Measurements from ENCODE around the gene ZRSR2. TPM values are rescaled to one million over a fixed set of nuclear protein-coding genes. Genes with fewer than 3 reads are reported as not detected.
"Not testable (repeated sequence)": the region's sequence is repeated elsewhere in the genome, so short reads cannot be mapped to it uniquely, and the experiment has no call there.

ZRSR2 gene, protein sequence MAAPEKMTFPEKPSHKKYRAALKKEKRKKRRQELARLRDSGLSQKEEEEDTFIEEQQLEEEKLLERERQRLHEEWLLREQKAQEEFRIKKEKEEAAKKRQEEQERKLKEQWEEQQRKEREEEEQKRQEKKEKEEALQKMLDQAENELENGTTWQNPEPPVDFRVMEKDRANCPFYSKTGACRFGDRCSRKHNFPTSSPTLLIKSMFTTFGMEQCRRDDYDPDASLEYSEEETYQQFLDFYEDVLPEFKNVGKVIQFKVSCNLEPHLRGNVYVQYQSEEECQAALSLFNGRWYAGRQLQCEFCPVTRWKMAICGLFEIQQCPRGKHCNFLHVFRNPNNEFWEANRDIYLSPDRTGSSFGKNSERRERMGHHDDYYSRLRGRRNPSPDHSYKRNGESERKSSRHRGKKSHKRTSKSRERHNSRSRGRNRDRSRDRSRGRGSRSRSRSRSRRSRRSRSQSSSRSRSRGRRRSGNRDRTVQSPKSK
- total RNA-seq (2014; rRNA removed; shearing (Covaris generic)) = 5.3 and 5.9 TPM in 2 replicates
- polyA plus RNA-seq (2014; cell fraction: nucleus; rRNA removed) = 5.6 and 6.9 TPM in 2 replicates

DNA sequence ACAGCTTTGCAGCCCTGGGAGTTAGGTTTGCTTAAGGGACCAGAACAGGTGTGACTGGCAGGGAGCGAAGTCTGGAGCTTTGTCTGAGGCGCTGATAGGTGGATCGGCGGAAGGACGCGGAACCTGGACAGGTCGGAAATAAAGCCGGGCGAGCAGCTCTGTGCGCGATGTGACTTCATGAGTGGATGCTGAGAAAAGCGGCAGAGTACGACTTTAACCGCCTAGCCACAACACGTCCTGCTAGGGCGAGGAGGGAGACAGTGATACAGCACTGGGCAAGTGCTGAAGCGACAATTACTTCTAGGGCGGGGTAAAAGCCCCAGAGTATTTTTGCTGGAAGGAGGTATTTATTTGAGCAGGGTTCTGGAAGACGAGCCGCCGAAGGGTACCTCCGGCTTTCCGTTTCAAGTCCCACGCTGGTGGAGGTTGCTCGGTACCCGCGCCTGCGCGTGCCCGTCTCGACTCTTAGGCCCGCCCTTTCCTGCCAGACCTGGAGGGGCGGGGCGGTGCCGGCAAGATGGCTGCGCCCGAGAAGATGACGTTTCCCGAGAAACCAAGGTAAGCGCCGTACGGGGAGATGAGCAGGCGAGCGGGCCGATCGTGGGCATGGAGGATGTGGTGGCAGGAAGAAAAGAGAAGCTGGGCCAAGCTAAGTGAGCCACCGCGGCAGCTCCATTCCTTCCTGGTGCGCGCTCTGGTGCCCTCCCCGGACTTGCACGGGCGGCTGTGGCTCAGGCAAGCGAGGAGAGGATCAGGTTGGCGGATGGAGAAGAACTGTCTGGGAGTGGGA is at the start of gene ZRSR2:
Gene ZRSR2, plus strand, starts transcription at position 506 of the 790 bp plus-strand sequence. Its CDS starts 12 bp downstream, at position 518.
- peak; percentile 61 for DNase-seq (ENCODE audit: extremely low read depth, low read depth)

DNA sequence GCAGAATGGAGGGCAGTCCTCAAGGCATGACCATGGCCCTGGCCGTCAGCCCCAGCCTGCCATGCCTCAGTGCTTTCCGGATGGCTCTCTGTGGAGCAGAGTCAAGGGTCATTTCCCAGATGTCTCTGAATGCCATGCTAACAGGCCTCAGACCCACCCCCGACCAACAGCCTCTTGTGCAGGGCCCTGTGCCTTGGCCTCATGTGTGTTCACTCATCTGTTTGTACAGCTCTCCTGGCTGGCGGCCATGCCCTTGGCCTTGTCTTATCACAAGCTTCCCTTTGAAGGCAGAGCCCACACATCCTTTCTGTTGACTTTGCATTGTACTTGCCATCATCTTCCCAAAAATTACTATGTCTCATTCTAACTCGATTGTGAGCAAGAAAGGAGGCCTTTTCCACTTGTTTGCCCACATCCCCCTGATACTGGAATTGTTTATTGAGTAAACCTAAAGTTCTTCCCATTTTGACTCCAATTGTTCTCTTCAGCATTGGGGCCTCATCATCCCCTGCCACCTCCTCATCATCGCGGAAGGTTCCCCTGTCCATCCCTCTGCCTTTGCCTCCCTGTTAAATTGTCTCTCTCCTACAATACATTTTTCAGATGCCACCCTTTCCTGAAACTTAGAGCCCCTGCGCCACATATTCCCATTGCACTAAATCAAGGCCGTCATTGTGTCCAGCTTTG is 46.0 kb upstream of the ZRSR2 start:
- no peak for DNase-seq (ENCODE audit: extremely low read depth, low read depth)

DNA sequence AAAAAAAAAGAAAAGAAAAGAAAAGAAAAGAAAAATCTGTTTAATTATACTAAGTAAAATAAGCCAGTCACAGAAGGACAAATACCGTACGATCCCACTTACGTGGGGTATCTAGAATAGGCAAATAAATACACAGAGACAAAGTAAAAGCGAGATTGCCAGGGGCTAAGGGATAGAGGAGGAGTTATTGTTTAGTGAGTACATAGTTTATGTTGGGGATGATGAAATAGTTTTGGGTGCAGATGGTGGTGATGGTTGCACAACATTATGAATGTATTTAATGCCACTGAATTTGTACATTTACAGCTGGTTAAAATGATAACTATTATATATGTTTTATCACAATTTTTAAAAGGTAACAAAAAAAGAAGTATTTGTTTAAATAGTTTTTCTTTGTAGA is 45.1 kb upstream of the ZRSR2 start:
- no peak for DNase-seq (ENCODE audit: extremely low read depth, low read depth)

DNA sequence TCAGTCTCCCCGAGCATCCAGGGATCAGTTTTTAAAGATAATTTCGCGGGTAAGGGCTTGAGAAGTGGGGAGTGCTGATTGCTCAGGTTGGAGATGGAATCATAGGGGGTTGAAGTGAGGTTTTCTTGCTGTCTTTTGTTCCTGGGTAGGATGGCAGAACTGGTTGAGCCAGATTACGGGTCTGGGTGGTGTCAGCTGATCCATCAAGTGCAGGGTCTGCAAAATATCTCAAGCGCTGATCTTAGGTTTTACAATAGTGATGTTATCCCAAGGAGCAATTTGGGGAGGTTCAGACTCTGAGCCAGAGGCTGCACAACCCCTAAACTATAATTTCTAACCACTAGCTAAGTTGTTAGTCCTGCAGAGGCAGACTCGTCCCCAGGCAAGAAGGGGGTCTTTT is 43.6 kb upstream of the ZRSR2 start:
- not testable (repeated sequence) for DNase-seq (ENCODE audit: extremely low read depth, low read depth)

DNA sequence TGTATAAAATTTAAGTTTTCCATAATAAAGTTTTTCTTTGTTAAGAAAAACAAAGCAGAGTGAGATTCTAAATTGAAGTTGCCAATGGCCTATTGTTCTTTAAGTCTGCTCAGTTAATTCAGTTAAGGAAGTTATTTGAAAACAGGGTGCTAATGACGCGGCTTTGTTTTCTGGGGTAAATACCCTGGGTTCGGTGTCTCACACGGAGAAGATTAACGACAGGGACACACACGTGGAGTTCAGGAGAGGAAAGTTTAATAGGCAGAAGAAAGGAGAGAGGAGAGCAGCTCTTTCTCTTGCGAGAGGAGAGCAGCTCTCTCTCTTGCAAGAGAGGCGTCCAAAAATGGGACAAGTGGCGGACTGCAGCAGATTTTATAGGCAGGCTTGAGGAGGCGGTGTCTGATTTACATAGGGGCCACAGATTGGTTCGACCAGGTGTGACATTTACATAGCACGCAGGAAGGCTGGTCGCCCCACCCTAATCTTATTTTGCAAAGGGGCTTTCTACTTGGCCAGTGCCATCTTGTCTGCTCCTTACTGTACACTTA is 42.6 kb upstream of the ZRSR2 start:
- DNase-seq (ENCODE audit: extremely low read depth, low read depth) = no peak

DNA sequence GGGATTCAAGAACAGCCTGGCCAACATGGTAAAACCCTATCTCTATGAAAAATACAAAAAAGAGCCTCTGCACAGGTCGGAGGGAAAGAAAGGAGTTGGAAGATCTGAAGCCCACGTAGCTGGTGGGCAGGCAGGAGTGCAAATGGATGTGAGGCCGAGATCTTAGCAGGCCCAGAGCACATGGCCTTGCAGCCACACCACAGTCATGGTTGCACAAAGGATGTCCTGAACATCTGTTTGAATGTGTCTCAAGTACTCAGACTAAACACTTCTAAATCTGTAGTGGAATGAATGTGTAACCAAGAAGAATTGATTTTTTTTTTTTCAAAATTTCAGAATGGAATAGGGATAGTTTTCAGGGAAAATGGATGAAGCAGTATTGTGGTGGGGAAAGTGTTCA is 41.4 kb upstream of the ZRSR2 start:
- no peak for DNase-seq (ENCODE audit: extremely low read depth, low read depth)

DNA sequence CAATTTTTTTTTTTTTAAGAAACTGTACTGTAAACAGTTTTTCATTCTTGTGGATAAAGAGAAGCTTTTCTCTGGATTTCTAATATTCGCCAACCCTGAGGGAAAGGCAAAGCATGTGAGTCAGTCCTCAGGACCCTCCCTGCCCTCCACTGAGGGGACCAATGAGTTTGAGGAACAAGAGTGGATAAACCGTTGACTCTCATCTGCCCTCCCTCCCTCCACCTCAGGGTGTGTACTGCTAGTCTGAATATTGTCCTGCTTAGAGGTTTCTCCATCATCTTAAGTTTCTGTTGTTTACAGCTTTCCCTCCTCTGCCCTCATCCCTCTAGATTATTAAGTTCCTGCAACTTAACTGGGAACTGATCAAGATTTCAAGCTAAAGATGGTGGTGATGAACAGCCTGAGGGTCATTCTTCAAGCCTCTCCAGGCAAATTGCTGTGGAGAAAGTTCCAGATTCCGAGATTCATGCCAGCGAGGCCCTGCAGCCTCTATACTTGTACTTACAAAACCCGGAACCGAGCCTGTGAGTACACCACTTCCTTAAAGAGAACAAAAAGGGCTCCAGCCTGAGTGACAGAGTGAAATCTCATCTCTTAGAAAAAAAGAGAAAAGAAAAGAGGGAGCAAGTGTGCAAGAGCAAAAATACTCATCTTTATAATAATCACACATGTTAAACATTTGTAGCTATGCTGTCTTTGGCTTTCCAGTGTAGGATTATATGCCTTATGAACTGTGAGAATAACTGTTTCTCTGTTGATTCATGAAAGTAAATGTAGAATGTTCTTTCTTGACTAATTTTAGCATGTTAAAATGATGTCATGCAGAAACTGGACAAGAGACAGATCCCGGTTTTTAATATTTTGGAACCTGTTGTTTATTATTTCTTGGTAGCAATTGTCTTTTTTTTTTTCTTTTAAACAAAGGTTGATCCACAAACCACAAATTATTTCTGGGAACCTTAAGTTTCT is 40.4 kb upstream of the ZRSR2 start:
- no peak for DNase-seq (ENCODE audit: extremely low read depth, low read depth)

DNA sequence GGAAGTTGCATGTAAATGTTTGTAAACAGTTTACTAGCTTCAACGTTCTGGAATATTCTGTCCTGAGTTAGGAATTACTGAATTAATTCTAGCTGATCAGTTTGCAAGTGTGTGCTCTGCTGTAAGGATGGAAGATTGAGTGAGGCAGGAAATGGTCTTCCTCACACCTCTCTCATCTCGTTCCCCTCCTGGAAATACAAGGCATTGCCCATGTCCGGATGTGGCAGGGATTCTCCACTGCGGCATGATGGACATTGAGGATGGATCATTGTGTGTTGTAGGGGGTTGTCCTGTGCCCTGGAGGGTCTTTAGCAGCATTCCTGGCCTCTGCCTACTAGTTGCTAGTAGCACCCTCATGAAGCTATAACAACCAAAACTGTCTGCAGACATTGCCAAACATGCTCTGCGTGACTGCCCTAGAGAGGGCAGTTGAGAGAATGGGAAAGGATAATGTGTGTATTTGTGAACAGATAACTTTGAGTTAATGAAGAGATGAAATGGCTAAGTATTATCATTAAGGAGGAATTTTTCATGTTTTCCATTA is 39.6 kb upstream of the ZRSR2 start:
- no peak for DNase-seq (ENCODE audit: extremely low read depth, low read depth)

DNA sequence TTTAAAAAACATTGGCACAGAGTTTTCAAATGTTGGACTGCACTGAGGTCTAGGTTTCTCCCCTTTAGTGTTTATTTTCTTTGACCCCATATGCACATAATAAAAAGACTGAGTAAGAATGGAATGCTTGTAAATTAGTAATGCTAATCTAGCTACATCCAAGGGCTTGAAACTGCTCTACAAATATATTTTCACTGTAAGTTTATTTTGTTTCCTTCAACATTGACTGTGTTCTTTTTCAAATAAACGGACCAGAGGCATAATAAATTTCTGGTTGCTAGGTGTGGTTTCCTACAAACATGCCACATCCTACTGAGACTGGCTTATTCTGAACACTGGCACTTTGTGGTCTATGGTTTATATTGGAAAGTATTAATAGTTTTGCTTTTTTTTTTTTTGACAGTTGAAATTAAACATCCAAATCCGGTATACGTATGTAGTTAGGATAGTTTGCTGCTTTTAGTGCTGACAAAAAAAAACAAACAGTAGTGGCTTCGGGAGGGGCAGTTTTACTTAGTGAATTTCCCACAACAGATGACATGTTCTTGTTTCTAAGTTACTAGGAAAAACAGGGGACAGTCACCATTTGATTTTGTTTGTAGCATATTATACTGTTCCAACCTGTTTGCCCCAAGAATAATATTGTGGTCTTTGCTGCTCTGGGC is 39.0 kb upstream of the ZRSR2 start:
- peak; percentile 48 for DNase-seq (ENCODE audit: extremely low read depth, low read depth)

DNA sequence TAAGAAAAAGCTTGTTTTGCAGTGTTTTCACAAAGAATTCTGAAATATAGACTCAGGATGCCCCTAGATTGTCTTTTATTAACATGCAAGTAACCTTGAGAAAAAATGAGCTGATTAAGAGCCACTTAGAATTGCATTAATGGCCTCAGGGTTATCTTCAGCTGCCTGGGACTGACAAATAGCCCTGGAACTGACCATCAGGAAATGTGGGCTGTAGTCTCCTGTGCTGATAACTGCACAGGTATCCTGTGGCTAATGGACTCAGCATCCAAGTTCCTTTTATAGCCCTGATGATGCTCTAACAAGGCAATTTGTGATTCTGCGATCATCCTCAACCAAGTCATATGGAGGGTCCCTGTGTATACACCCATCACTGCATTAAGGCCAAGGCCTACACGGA is 35.2 kb upstream of the ZRSR2 start:
- no peak for DNase-seq (ENCODE audit: extremely low read depth, low read depth)

DNA sequence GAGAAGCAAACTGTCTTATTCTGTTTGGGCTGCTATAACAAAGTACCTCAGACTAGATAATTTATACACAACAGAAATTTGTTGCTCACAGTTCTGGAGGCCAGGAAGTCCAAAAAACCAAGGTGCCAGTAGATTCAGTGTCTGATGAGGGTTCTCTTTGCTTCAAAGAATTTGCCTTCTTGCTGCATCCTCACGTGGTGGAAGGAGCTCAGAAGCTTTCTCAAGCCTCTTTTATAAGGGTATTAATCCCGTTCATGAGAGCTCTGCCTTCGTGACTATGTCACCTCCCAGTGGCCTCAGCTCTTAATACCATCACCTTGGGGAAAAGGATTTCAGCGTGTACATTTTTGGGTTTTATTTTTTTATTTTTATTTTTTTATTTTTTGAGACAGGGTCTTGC is 32.1 kb upstream of the ZRSR2 start:
- DNase-seq (ENCODE audit: extremely low read depth, low read depth) = no peak

DNA sequence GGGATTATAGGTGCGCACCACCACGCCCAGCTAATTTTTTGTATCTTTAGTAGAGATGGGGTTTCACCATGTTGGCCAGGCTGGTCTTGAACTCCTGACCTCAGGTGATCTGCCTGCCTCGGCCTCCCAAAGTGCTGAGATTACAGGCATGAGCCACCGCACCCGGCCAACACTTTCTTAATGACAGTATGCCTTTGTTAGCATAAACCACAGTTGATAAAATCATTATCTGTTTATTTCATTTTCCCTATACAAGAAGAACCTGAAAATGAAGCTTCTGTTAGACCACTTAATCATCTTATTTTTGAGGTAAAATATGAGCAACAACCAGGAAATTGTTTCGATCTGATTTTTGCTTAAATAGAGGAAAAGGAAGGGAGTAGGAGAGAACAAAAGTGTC is 30.4 kb upstream of the ZRSR2 start:
- not testable (repeated sequence) for DNase-seq (ENCODE audit: extremely low read depth, low read depth)

DNA sequence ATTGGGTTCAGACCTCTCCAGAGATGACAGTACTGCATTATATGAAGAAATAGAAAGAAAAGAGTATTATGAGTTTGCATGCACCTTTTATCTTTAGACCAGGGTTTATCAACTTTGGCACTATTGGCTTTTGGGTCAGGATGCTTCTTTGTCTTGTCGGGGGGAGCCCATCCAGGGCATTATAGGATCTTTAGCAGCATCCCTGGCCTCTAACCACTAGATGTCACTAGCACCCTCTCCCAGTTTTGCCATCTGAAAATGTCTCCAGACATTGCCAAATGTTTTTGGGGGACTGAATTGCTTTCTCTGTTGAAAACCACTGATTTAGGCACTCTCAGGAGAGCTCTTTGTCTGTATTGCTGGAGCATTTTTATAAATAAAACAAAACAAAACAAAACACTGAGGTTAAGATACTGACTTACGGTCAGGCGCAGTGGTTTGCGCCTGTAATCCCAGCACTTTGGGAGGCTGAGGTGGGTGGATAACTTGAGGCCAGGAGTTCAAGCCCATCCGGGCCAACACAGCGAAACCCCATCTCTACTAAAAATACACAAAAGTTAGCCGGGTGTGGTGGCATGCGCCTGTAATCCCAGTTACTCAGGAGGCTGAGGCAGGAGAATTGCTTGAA is 28.6 kb upstream of the ZRSR2 start:
- DNase-seq (ENCODE audit: extremely low read depth, low read depth) = peak; percentile 32

DNA sequence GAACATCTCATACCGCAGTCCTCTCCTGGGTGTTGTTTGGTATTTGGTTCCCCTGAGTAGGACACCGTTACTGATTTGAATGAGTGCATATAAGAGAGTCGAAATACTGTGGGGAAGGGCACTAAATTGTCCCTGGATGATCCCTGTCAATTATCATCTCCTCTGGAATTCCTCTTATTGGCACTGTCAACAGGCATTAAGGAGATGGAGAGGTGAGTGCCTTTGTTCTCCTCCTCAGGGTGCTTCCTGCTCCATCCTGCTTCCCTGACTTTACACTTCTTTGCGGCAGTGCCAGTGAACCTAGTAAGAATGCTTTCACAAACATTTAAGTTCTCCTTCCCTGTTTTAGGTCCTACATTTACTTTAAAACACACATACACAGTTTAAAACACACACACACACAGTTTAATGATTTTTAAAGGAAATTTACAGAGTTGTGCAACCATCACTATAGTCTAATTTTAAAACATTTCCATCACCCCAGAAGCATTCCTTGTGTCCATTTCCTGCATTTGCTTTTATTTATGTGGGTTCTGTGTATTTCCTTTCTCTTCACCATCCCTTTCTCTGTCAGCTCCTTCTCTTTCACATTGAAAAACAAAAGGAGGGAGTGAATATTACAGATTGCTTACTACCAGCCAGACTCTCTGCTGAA is 20.9 kb upstream of the ZRSR2 start:
- no peak for DNase-seq (ENCODE audit: extremely low read depth, low read depth)

DNA sequence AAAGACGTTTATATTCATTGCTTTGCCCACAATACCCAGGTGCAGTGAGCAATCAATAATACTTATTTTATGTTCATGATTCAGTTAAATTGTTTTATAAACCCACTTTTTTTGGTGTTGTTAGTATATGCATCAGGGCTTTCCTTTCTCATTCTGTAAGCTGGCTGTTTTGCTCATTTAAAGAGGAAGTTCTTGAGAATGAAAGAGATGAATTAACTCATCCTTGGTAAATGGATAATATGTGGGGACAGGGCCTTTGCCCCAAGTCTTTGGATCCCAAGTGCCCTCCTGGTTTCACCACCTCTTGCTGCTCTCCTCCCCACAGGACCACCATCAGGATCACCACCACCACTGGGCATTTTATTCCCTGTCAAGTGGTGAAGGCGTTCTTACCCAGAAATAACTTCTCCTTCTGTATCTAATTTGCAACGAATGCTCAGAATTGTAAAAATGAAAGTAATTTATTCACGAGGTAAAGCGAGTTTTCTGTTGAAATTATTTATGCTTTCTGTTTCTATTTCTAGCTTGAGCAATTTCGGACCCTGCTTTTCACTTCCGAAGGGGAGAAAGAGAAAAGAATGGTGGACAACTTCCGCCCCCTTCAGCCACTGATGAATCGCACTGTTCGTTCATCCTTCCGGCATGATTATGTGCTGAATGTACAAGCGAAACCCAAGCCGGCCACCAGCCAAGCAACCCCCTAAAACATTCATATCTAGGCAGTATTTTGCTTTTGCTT is 8.2 kb upstream of the ZRSR2 start:
- DNase-seq (ENCODE audit: extremely low read depth, low read depth) = no peak

DNA sequence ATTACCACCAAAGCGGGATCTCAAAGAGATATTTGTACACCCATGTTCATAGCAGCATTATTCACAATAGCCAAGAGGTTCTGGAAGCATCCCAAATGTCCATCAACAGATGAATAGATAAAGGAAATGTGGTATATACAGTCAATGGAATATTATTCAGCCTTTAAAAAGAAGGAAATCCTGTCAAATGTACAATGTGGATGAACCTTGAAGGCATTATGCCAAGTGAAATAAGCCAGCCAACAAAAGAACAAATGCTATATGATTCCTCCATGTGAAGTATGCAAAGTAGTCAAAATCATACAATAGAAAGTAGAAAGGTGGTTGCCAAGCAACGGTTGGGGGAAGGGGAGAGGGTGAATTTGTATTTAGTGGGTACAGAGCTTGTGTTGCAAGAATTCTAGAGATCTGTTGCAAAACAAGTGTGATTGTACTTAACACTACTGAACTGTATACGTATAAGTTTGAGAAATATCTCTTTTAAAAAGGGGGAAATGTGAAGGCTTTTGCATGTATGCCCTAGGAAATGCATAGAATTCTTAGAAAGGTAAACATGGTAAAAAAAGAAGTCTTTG is 5.0 kb upstream of the ZRSR2 start:
- DNase-seq (ENCODE audit: extremely low read depth, low read depth) = no peak

DNA sequence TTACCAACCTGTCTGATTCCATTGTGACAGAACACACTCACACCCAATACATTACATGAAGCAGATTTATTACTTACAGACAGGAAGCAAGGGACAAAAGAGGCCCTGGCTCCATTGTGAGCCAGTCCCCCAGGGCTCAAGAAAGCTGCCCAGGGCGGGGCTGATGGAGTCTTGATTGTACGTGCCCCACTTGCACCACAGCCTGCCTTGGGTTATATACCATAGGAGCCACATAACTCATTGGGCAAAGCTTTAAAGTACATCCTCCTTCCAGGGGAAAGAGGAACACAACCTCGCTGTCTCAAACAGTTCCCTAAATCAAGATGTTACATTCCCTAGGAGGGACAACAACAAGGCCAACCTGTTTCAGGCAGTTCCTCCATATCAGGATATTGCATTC is 3.4 kb upstream of the ZRSR2 start:
- no peak for DNase-seq (ENCODE audit: extremely low read depth, low read depth)
